SKM-1 treated with dmso at 0.1 percent for 144 hours (cell line): ENCODE data around the gene AHNAK2.

Experiments
- DNase-seq: peaks from one replicate; lab custom pipeline; 2025; ENCODE audit not compliant: unreplicated experiment; lab: John Stamatoyannopoulos, UW

AHNAK2 gene

DNA sequence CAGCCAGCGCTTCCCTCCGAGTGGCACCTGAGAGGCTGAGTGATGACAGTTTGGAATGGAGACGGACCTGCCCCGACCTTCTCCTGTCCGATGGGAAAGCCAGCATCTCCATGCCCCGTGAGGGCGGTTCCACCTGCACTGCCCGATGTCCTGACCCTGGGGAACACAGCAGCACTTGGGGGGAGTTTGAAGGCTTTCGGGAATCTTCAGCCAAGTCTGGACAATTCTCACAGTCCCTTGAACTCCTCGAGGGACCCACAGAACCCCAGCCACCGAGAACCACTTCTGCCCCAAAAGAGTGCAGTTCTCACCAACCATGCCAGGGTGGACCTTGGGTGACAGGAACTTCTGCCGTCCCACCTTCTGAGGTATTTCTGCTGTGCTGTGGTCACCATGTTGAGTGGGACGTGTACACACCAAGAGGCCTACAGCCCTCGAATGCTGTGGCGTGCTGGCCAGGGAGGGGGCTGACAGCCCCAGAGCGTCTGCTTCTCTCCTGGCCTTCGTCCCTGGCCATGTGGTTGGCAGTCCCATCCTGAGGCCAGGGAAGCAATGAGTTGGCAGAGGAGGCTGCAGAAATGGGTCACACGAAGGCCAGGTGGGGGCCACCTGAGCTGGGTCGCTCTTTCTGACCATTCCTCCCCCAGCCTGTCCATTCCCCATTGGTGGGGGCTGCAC lies 8.5 kb upstream of the AHNAK2 start:
- no peak for DNase-seq

DNA sequence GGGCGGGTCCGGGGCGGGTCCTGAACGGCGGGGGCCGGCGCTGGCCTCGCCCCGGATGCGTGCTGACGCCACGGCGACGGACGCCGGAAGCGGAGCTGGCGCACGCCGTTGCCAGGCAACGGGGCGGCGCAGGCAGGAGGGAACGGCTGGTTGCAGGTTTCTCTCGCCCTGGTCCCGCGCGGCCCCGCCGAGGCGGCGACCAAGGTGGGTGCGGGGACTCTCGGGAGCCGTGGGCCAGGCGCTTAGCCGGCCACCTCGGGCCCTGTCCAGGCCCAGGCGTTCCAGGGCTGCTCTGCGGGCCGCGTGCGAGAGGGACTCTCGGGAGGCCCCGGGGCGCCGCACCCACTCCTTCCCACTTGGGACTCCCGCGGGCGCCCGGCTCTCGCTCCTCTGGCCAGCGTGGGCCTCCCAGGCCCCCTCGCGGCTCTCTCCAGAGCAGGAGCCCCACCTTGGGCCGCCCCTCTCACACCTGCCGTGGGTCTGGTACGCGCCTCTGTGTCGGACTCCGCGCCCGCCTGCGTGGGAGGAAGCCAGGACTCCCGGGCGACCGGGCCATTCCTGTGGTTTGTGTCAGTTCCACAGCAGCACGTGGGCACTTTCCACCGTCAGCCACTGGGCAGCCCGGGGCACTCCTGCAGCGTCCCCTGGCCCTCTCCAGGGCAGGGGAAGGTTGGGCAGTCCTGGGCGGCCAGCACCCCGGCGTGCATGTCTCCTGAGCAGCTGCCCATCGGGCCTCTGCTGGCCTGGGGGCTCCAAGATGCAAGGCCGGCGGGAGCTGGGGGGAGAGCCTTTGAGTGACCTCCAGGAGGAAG lies 7.7 kb upstream of the AHNAK2 start, which contains the start of gene CLBA1:
Gene CLBA1 (plus strand): TSS at position 114 of the 812 bp plus-strand sequence. CDS start 644 bp downstream, at position 758.
- DNase-seq = peak; percentile 43

DNA sequence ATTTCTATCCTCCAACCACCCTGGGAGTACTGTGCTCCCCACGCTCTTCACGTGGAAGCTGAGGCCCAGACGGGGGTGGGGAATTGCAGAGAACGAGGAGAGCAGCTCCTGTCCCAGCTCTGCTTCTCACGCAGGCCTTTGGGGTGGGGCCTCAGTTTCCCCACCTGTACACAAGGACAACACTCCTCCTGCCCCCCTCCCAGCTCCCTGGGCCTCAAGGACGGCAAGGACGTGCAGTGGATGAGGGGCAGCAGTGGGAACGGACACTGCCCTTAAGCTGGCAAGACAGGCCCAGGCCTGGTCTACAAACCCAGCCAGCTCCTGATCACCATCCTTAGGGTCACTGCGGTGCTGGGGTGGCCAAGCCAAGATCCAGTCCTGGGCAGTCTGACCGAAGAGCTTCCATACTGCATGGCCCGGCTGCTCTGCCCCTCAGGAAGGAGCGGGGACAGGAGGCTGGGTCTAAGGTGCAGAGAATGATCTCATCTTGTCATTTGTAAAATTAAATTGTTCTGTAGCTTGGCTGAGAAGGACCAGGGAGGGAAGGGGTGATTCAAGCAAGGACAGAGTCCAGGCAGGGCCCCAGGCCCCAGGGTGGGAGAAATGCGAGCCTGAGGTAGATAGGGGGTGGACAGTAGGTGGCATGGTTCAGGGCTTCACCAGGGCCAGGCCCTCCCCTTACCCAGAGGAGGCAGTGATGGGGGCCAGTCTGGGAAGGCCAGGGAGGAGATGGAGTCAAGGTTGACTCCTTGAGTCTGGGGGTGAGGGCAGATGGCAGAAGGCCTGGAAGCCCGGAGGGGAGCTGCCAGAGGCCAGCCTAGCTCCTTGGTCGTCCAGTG lies 6.1 kb upstream of the AHNAK2 start:
- DNase-seq = no peak

DNA sequence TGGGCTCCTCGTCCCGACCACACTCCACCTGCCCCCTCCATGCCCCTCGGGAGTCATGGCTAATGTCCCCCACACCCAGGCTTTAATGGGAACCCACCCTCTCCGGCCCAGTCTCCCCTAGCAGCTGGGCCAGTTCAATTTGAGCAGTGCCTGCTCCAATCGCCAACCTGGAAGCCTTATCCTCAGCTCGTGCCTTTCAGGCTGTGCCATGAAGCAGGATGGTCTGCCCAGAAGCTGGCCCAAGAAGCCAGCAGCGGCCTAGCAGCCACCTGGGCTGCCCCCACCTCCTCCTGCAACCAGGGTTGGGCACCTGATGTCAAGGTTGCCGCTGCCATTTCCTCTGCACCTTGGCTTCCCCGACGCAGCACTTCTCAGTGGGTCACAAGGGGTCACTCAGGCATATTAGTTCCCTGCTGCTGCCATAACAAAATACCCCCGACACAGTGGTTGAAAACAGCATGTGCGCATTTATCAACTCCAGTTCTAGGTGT lies 5.1 kb upstream of the AHNAK2 start:
- DNase-seq = no peak

DNA sequence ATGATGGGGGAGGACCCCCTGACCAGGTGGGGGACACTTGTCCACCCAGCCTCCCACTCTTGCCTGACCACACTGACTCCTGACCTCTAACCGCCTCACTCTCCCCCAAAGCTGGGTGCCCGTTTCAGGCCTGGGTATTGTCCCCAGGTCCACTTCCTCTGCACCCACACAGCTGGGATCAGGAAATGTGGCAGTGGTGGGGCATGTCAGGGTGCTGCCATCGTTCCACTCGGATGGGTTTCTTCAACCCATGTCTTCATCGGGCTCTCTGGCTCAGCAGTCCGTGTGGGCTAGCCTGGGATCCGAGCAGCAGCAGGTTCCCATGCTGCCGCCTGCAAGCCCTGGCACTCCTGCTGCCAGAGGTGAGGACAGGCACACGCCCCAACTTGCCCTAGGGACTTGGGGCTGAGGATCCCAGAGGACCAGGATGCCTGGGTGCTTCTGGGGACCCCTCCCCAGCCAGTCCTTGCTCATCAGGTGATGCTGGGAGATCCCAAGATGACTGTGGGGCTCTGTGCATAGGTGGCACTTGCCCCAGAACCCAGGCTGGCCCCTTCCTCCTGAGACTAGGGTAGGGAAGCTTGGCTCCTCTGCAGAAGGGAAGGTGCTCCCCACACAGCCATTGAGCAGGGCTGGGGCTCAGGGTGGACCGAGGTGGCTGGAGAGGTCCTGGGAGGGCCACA lies 4.5 kb upstream of the AHNAK2 start:
- no peak for DNase-seq

DNA sequence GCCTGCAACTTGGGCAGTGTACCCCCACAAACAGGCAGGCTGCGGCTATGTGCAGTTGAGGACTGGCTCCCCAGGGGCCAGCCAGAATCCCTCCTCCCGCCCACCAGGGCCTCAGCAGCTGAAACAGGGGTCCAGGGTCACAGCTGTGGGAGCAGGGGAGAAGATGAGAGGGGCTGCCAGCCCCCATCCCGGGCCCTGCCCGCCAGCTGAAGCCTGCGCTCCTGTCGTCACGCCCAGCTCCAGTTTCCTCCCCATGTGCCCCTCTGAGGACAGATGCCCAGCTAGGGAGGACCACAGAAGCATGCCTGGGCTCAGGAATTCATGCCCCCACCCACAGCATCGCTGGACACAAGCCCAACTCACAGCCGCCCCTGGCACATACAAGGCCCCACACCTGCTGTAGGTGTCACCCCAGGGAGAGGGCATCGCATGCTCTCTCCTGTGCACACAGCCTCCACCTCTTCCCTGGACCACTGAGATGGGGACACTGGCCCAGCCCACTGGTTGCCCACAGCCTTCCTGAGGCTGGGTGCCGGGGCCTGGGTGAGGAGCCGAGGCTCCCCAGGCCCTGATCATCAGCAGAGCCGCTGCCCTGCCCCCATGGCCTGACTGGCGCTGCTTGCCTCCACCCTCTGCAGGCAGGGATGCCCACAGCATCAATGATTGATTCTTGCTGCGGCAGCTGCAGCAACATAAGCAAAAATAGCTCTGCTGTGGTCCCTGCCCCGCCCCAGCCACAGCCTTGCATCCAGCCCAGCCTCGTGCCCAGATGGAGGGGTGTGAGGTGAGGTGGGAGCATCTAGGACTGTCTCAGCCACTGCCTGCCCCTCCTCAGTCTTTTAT lies 3.7 kb upstream of the AHNAK2 start:
- DNase-seq = no peak

DNA sequence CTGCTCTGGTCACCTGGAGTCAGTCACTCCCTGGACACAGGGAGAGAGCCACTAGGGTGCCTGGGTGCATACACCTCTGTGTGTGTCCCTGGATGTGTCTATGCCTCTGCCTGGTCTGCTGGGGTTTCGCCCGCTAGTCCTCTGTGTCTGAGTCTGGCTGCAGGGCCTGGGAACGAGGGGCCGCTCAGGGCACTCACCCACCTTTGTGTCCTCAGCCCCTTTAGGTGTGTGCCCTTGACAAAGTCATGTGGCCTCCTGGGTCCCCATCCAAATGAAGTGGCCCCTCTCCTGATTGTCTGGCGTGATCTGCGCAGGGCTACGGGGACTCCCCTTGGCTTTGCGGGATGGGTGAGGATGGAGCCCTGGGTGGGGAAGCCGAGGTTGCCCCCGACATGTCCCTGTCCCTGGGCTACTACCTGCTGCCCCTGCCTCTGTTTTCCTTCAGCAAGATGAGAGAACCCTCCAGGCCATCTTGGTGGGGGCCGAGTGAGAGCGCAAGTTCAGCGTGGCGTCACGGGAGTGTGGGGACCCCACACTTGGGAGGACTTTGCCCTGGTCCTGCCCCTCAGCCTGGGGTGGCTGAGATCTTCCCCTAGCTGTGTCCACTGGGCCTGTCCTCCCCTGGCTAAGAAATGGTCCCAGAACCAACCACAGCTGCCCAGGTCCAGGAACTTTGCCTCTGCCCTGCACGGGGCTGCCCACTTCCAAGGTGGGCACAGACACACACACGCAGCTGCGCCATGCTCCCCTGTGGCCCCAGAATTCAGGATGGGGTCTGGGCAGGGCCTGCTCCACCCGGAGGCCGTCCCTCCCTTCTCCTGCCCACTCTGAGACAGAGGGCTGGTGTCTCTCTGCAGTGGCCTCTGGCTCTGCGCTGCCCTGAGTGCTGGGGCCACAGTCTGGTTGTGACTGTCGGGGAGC lies 2.7 kb upstream of the AHNAK2 start:
- DNase-seq = no peak

DNA sequence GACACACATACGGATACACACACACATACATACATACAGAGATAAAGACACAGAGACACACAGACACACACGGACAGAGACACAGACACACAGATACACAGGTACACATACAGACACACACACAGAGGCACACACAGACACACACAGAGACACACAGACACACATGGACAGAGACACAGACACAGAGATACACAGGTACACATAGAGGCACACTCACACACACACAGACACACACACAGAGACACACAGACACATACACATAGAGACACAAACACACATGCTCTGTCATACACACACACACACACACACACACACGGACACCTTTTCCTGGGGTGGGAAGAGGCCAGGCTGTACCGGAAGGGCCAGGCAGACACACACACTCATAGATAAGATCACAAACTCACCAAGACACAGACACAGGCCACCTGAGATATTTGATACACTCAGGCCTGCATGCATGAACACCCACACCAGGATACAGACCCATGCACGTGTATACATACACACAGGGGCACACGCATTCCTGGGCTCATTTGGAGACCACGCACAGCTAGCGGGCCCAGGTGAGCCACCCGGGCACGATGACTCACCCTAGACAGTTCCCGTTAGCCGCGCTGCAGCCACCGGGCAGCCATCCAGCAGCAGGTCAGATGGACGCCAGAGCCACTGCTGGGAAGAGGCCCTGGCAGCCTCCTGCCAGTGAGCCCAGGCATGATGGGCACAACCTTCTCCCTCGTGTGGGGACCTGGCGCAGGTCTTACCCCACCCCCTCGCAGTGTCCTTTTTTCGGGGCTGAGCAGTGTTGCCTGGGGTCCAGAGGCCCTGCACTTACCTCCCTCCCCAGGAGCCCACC lies 1.8 kb upstream of the AHNAK2 start:
- DNase-seq = no peak

DNA sequence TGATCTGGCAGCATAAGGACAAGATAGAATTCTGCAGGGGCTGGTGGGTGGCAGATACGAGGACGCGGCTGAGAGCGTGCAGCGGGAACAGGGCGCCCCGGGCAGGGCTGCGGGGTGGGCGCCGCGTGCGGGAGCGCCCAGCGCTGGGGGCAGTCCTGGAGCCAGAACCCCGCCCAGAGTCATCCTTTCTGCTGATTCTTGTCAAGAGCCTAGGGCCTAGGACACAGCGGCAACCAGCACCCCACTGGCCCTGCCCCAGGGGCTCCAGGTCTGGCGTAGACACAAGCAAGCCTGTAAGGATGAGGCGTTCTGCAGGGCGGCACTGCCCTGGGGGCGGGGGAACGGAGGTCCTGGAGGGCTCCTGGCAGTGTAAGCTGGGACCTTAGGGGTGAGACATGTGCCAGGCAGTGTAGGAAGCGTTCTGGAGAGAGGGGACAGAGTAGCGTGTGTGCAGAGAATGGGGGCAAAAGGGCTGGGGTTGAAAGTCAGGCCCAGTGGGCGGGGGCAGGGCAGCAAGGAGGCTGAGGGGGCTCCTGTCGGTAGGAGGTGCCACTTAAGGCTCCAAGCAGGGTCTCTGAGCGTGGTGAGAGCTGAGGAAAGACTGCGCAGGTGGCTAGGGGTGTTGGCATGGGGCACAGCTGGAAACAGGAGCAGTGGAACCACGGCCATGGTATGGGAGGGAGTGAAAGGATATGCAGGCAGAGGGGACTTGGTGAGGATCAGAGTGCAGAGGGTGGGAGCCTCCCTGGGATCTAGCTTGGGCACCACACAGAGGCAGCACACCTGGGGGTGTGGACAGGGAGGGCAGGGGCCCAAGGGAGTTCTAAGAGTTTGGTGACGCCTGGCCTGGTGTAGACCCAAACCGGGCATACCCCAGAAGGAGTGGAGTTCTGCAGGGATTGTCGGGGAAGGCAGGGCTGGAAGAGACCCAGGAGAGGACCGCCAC lies 845 bp upstream of the AHNAK2 start:
- DNase-seq = no peak

DNA sequence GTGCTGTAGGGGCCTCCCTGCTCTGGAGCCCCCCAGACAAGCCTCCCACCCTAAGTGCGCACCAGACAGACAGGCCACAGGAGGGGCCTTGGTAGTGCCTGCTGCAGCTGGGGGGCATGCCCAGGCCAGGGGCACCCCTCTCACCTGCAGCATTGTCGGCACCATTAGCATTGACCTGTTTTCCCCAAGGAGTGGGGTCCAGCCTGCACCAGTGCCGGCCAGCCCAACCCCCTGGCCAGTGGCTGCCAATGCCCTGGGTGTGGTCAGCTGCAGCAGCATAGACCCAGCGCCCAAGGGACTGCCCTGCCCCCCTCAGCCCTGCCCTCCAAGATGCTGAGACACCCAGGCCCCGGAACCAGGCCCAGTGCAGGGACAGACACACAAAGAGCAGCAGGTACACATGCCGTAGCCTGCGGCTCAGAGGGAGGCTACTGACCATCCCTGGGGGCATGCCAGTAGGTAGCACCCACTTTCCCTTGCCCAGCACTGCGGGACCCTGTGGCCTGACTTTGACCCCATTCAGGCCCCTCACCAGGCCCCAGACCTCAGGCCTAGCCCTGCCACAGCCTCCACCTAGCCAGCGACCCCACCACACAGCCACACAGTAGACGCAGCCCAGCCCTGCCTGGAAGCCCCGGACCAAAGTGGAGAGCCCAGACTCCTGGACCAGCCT lies 1.0 kb downstream of the AHNAK2 start:
- no peak for DNase-seq

DNA sequence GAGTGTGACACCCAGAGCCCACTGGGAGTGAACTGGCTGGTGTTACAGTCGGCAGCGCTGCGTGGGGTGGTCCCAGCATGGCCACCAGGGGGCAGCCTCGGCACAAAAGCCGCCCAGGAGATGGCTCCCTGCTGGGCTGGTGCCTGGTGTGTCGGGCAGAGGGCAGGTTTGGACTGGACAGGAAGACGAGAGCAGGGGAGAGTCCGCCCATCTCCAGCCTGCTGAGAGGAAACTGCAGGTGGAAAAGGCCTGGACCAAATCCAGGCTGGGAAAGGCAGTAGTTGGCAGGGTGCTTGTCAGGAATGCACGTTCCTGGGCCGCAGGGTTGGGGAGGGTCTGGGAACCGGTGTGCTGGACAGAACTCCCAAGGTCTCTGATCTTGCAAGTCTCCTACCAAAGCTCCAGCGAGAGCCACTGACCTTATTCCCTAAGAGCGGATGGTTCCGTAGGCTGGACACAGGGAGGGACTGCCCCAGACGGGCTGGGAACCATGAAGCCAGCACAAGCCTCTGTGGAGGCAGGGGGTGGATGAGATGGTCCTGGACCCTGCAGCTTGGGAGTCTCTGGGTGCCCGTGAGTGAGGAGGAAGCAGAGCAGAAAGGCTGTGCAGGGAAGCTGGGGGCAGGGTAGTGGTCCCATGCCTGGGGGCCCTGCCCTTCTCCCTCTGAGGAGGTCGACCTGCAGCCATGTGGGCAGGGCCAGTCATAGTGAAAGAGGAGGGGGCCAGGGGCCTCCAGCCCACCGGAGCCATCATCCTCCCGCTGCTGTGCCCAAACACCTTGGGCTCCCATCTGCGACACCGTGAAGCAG lies 1.8 kb downstream of the AHNAK2 start:
- DNase-seq = peak; percentile 33

DNA sequence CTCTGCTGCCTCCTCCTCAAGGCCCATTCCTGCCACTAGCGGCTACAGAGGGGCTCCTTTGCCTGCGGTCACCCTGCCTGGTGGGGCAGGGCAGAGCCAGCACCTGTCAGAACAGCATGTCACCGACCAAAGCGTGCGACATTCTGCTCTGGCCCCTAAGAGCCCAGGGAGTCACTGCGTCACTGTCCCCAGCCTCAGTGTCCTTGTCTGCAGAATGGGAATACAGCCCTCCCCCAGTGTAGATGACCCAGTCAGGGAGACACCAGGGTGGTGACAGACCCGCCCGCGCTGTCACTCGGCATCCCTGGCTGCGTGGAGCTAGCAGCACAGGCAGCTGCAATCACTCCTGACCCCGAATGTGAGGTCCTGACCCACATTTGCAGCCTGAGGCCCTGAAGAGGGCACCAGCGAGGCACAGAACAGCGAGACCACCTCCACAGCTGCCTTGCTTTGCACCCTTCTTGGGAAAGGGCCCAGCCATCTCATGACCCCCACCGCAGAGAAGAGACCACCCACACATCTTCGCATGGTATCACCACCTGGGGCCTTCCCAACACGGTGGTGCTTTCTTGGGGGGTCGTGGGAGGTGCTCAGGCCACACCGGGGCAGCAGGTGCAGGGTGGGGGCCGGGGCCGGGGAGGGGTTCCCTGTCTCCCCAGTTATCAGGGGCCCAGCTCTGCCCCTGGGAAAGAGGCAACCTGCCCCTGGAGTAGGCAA lies 2.5 kb downstream of the AHNAK2 start:
- no peak for DNase-seq

DNA sequence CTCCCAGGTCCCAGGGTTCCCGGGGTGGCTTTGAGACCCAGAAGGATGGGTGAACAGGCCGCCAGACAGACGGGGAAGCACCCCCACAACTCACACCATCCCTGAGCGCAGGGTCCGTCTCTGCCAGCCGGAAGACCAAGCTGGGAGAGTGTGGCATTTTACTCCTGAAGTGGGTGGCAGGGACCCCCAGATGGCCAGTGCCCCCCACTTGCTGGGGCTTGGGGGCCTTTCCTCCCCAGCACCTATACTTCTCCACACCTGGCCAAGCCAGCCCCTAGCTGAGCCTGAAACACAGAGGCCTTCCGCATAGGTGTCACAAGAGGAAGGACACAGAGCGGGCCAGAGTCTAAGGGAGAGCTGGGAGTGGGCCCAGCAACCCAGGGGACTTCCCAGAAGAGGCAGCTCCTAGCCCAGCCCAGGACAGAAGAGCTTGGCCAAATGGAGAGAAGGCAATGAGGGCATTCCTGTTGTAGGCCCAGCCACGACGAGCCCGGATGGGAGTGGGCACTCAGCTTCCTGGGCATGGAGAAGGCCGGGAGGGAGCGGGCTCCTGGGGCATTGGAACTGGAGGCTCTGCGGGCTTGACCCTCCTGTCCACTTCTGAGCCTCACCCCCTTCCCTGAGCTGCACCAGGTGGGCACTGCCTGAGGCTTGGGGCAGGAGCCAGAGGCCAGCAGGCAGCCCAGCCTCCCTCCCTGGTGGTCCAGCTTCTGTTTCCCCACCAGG lies 3.3 kb downstream of the AHNAK2 start:
- no peak for DNase-seq

DNA sequence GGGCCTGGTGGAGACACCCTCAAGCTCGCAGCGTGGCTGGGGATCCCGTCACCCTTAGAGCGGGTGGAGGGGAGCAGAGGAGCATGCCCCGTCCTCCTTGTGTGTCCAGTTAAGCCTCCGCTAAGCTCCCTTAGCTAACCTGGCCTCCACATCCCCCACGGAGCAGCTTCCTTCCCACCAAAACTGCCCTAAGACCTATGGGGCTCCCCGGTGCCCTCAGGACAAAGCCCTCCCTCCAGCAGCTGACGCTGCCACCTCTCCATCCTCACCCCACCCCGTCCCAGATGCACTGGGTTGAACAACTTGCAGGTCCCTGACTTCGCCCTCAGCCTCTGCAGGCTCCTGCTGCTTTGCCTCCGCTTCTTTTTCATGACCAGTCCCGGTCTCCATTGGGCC lies 4.0 kb downstream of the AHNAK2 start:
- DNase-seq = no peak
